H1 (cell line): ENCODE results near the gene USP6. TPM values are rescaled to one million over a fixed set of nuclear protein-coding genes. Genes with fewer than 3 reads are reported as not detected.

Experiments
- CTCF ChIA-PET: fragments of 300-600 bp; sonication (Branson Sonifier 250); formaldehyde crosslinking; loops from one replicate; lab custom pipeline; 2021; ENCODE audit not compliant: partially characterized antibody; lab: Charles Lee
- POLR2A ChIA-PET: fragments of 300-600 bp; sonication (Branson Sonifier 250); formaldehyde crosslinking; loops from one replicate; lab custom pipeline; 2021; ENCODE audit warnings: inconsistent platforms; ENCODE audit not compliant: partially characterized antibody; lab: Charles Lee
- DNase-seq, 2 experiments: peaks; one replicate each; pipeline versions ENCODE4 v3.0.0 to v3.0.0-alpha.2; 2010 to 2022; ENCODE audit warnings: low spot score in 2 of 2, low read depth in 1 of 2, mixed read lengths in 1 of 2
- FAIRE-seq: peaks from 2 replicates; lab custom pipeline; 2011; peaks lifted over from hg19 to GRCh38; lab: Jason Lieb, UNC
- H2AFZ ChIP-seq: 2 replicates; pipeline ENCODE4 v1.8.1; 2012; ENCODE audit warnings: low read length, inconsistent platforms
- H2AK5ac ChIP-seq: 2 replicates; pipeline ENCODE4 v1.6.1; 2013; ENCODE audit warnings: low read depth, low read length
- H2BK120ac ChIP-seq: replicated peaks from 2 replicates; pipeline ENCODE3; 2013; ENCODE audit warnings: low read depth, low read length, inconsistent platforms
- H2BK12ac ChIP-seq: 2 replicates; pipeline ENCODE4 v1.6.1; 2013; ENCODE audit warnings: low read depth, low read length
- H2BK15ac ChIP-seq: 2 replicates; pipeline ENCODE4 v1.6.1; 2013; ENCODE audit warnings: low read length
- H2BK20ac ChIP-seq: 2 replicates; pipeline ENCODE4 v1.6.1; 2013; ENCODE audit warnings: low read length
- H2BK5ac ChIP-seq: 2 replicates; pipeline ENCODE4 v1.6.1; 2013; ENCODE audit warnings: low read depth, low read length
- H3K14ac ChIP-seq: 2 replicates; pipeline ENCODE4 v1.6.1; 2013; ENCODE audit warnings: inconsistent platforms; ENCODE audit not compliant: insufficient read length
- H3K18ac ChIP-seq: 2 replicates; pipeline ENCODE4 v1.6.1; 2013; ENCODE audit warnings: low read length; ENCODE audit errors: extremely low read depth
- H3K23ac ChIP-seq: 2 replicates; pipeline ENCODE4 v1.6.1; 2013; ENCODE audit warnings: inconsistent platforms; ENCODE audit not compliant: insufficient read length
- H3K23me2 ChIP-seq: 2 replicates; pipeline ENCODE4 v1.6.1; 2013; ENCODE audit warnings: low read depth, low read length
- H3K27ac ChIP-seq: 2 replicates; pipeline ENCODE4 v1.6.1; 2011; ENCODE audit warnings: low read depth, low read length, inconsistent platforms
- H3K27me3 ChIP-seq, 4 experiments: replicated peaks in 1 of 4; 1 replicate in 1 of 4; 2 replicates in 3 of 4; pipeline versions ENCODE4 v1.6.1 to v1.8.1; 2011 to 2013; ENCODE audit warnings: low read length in 3 of 4, mild to moderate bottlenecking in 3 of 4, inconsistent platforms in 2 of 4, mixed read lengths in 2 of 4, moderate library complexity in 1 of 4; ENCODE audit not compliant: control insufficient read depth in 3 of 4, insufficient read depth in 3 of 4; ENCODE audit errors: extremely low read depth in 1 of 4
- H3K36me3 ChIP-seq, 4 experiments: 2 replicates each; pipeline versions ENCODE4 v1.6.1 to v1.8.1; 2011 to 2013; ENCODE audit warnings: mild to moderate bottlenecking in 4 of 4, low read length in 3 of 4, moderate library complexity in 2 of 4, control low read depth in 1 of 4, inconsistent platforms in 1 of 4; ENCODE audit not compliant: insufficient read depth in 4 of 4, control insufficient read depth in 2 of 4
- H3K4ac ChIP-seq: replicated peaks from 2 replicates; pipeline ENCODE3; 2013; ENCODE audit warnings: low read length, low read depth, mixed read lengths, inconsistent platforms; ENCODE audit not compliant: insufficient read length
- H3K4me1 ChIP-seq, 4 experiments: replicated peaks in 1 of 4; 1 replicate in 1 of 4; 2 replicates in 3 of 4; pipeline versions ENCODE4 v1.6.1 to v1.8.1; 2011 to 2013; ENCODE audit warnings: low read length in 3 of 4, inconsistent platforms in 2 of 4, mixed read lengths in 1 of 4; ENCODE audit not compliant: insufficient read depth in 4 of 4, control insufficient read depth in 3 of 4
- H3K4me2 ChIP-seq, 2 experiments: 2 replicates each; pipeline versions ENCODE4 v1.6.1 to v1.8.1; 2011 to 2013; ENCODE audit warnings: low read depth in 2 of 2, low read length in 2 of 2, control low read depth in 1 of 2, inconsistent platforms in 1 of 2, mild to moderate bottlenecking in 1 of 2; ENCODE audit not compliant: insufficient read depth in 1 of 2
- H3K4me3 ChIP-seq, 4 experiments: fragments of 200-600, 300-600 bp in 1 of 4; sonication (generic), shearing (Covaris generic), sonication (Bioruptor Twin) in 1 of 4; 2 replicates each; pipeline versions ENCODE4 v1.5.1 to v1.8.1; 2011 to 2016; ENCODE audit warnings: low read length in 4 of 4, low read depth in 3 of 4, control low read depth in 2 of 4, inconsistent platforms in 2 of 4, mild to moderate bottlenecking in 2 of 4, mixed read lengths in 1 of 4, moderate library complexity in 1 of 4; ENCODE audit not compliant: insufficient read depth in 2 of 4; ENCODE audit errors: extremely low read depth in 1 of 4
- H3K56ac ChIP-seq: replicated peaks from 2 replicates; pipeline ENCODE3; 2013; ENCODE audit warnings: low read depth, mild to moderate bottlenecking, mixed read lengths, low read length, inconsistent platforms; ENCODE audit not compliant: insufficient read length
- H3K79me1 ChIP-seq: 2 replicates; pipeline ENCODE4 v1.6.1; 2013; ENCODE audit warnings: low read depth, low read length, control low read depth
- H3K79me2 ChIP-seq, 2 experiments: 2 replicates each; pipeline versions ENCODE4 v1.6.1 to v1.8.1; 2012 to 2013; ENCODE audit warnings: low read length in 2 of 2, mild to moderate bottlenecking in 2 of 2, inconsistent platforms in 1 of 2; ENCODE audit not compliant: insufficient read depth in 2 of 2, control insufficient read depth in 1 of 2
- H3K9ac ChIP-seq, 4 experiments: replicated peaks in 1 of 4; 1 replicate in 1 of 4; 2 replicates in 3 of 4; pipeline versions ENCODE4 v1.6.1 to v1.8.1; 2011 to 2013; ENCODE audit warnings: low read depth in 3 of 4, low read length in 3 of 4, control low read depth in 2 of 4, mild to moderate bottlenecking in 2 of 4, moderate library complexity in 2 of 4, inconsistent platforms in 1 of 4; ENCODE audit errors: extremely low read depth in 1 of 4
- H3K9me3 ChIP-seq, 2 experiments: 2 replicates each; pipeline versions ENCODE4 v1.6.1 to v1.8.1; 2012 to 2013; ENCODE audit warnings: mild to moderate bottlenecking in 2 of 2, moderate library complexity in 2 of 2, control low read depth in 1 of 2, inconsistent platforms in 1 of 2, low read depth in 1 of 2, low read length in 1 of 2, mixed read lengths in 1 of 2; ENCODE audit not compliant: insufficient read depth in 2 of 2
- H4K20me1 ChIP-seq, 2 experiments: replicated peaks in 1 of 2; 2 replicates each; pipeline versions ENCODE3 to v1.8.1; 2011 to 2013; ENCODE audit warnings: inconsistent platforms in 2 of 2, low read length in 2 of 2, mild to moderate bottlenecking in 1 of 2; ENCODE audit not compliant: insufficient read depth in 2 of 2, control insufficient read depth in 1 of 2
- H4K5ac ChIP-seq: 2 replicates; pipeline ENCODE4 v1.6.1; 2013; ENCODE audit warnings: low read length, low read depth, mixed read lengths, inconsistent platforms; ENCODE audit not compliant: insufficient read length
- H4K8ac ChIP-seq: 2 replicates; pipeline ENCODE4 v1.8.0; 2013; ENCODE audit warnings: mild to moderate bottlenecking, moderate library complexity, low read length, inconsistent platforms; ENCODE audit not compliant: insufficient read depth; ENCODE audit errors: extremely low read depth
- H4K91ac ChIP-seq: replicated peaks from 2 replicates; pipeline ENCODE3; 2013; ENCODE audit warnings: low read length, mixed read lengths, inconsistent platforms; ENCODE audit not compliant: insufficient read length
- BRCA1 ChIP-seq: IDR thresholded peaks from 2 replicates; pipeline ENCODE4 v1.6.1; 2012; ENCODE audit warnings: low read depth, low read length, improper control_type of control experiment
- CBX5 ChIP-seq: fragments of 300-800, 300-1000 bp; sonication (generic); IDR thresholded peaks from 2 replicates; pipeline ENCODE4 v1.7.1; 2016; ENCODE audit warnings: antibody characterized with exemption, low read length, low read depth
- FOSL1 ChIP-seq: IDR thresholded peaks from 2 replicates; pipeline ENCODE4 v1.6.1; 2011; ENCODE audit warnings: mild to moderate bottlenecking, low read depth, low read length, moderate library complexity; ENCODE audit not compliant: insufficient read depth
- NANOG ChIP-seq: IDR thresholded peaks from 2 replicates; pipeline ENCODE4 v1.6.1; 2011; ENCODE audit warnings: low read length, low read depth, mild to moderate bottlenecking, inconsistent platforms; ENCODE audit not compliant: insufficient read depth, poor library complexity, severe bottlenecking
- NRF1 ChIP-seq: IDR thresholded peaks from 2 replicates; pipeline ENCODE4 v1.6.1; 2011; ENCODE audit warnings: mild to moderate bottlenecking, low read depth, low read length, improper control_type of control experiment
- POLR2A ChIP-seq, 2 experiments: IDR thresholded peaks; 1 replicate in 1 of 2; 2 replicates in 1 of 2; pipeline ENCODE4 v1.6.1; 2011; ENCODE audit warnings: low read depth in 2 of 2, low read length in 2 of 2, mild to moderate bottlenecking in 2 of 2; ENCODE audit errors: control extremely low read depth in 1 of 2
- RBBP5 ChIP-seq: IDR thresholded peaks from 2 replicates; pipeline ENCODE4 v1.7.1; 2012; ENCODE audit warnings: low read depth, mild to moderate bottlenecking, inconsistent platforms, low read length, moderate library complexity, borderline replicate concordance
- RXRA ChIP-seq: IDR thresholded peaks from 2 replicates; pipeline ENCODE4 v1.6.1; 2011; ENCODE audit warnings: low read depth, mild to moderate bottlenecking, low read length, moderate library complexity; ENCODE audit not compliant: insufficient read depth
- SIN3A ChIP-seq, 2 experiments: IDR thresholded peaks in 1 of 2; conservative IDR thresholded peaks in 1 of 2; 2 replicates each; pipeline ENCODE4 v1.6.1; 2011 to 2012; ENCODE audit warnings: low read length in 2 of 2, improper control_type of control experiment in 1 of 2, low read depth in 1 of 2, mild to moderate bottlenecking in 1 of 2
- TAF1 ChIP-seq: IDR thresholded peaks from 2 replicates; pipeline ENCODE4 v1.6.1; 2011; ENCODE audit warnings: mild to moderate bottlenecking, low read depth, low read length
- TEAD4 ChIP-seq: IDR thresholded peaks from 2 replicates; pipeline ENCODE4 v1.6.1; 2012; ENCODE audit warnings: low read depth, low read length, inconsistent platforms, mixed read lengths
- WGBS, 2 experiments: shearing (Covaris generic) in 1 of 2; methylation state at CpG; one replicate each; pipeline versions ENCODE4 v1.1.6 to v1.1.7; 2013 to 2015; ENCODE audit warnings: low lambda C conversion rate in 2 of 2, mixed read lengths in 2 of 2, inconsistent platforms in 1 of 2, low coverage in 1 of 2, missing lambda C conversion rate in 1 of 2; ENCODE audit not compliant: insufficient replicate concordance in 2 of 2, insufficient coverage in 1 of 2, insufficient read length in 1 of 2; ENCODE audit errors: extremely low coverage in 1 of 2, missing lambda C conversion rate in 1 of 2; 5-methylcytosine and 5-hydroxymethylcytosine counted together
- polyA plus RNA-seq, 7 experiments: library from polyadenylated mRNA; depleted of rRNA in 3 of 7; stranded (reverse) in 5 of 7; unstranded in 2 of 7; fragments of >200 nt in 5 of 7; fragments of 200-250 nt in 2 of 7; gene quantifications; 1 replicate in 5 of 7; 2 replicates in 1 of 7; 4 replicates in 1 of 7; pipeline versions ENCODE4 v1.2.1 to v1.2.3, GENCODE V29; 2011 to 2013; ENCODE audit warnings: missing spikeins in 2 of 7, mixed read lengths in 2 of 7
- total RNA-seq: library from RNA; stranded (reverse); fragmentation: NEBNext Ultra II Directional; extraction: Animal tissue kit (Norgen Biotek cat#: 25700); gene quantifications from 2 replicates; pipeline ENCODE4 v1.2.1, GENCODE V29; 2021
- TF ChIP-seq, protein P1 (sequence below), 3 experiments: IDR thresholded peaks; 1 replicate in 2 of 3; 2 replicates in 1 of 3; pipeline versions ENCODE4 v1.5.1 to v1.6.1; 2011; ENCODE audit warnings: low read length in 3 of 3, mild to moderate bottlenecking in 3 of 3, inconsistent platforms in 2 of 3, low read depth in 1 of 3, moderate library complexity in 1 of 3; ENCODE audit not compliant: insufficient read depth in 1 of 3; ENCODE audit errors: control extremely low read depth in 1 of 3

Gene USP6
- total and polyA plus RNA-seq, 2 of the 8 experiments (the other 6 are each of a cell fraction or from before 2014, with no cell fraction given), result 0.08 to 0.32 TPM

DNA sequence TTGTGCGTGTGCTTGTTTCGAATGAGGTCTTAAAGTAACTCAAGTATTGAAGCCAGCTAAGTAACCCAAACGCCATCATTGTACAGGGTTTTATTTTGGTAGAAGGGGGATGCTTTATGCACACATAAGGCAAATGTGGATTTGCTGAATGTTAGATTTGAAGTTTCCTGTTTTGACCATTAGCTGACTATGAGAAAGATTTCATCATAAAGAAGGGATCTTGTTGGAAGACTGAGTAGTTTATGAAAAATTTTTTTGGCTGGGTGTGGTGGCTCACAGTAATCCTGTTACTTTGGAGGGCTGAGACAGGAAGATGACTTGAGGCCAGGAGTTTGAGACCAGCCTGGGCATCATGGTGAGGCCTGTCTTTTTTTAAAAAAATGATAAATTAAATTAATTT is 47.6 kb upstream of the USP6 start:
- FAIRE-seq, result no peak
- Histone ChIP-seq H2AFZ (no peak overlapping the region), H2BK20ac (no peak overlapping the region), H3K27me3 (no peaks in the 10 kb centered on the region), H3K23ac (no peak overlapping the region), H3K4me2 (no peak overlapping the region), H3K4me1 (no peaks in the 10 kb centered on the region), H3K79me2 (no peaks in the 10 kb centered on the region), H2AK5ac (no peak overlapping the region), H3K79me1 (no peaks in the 10 kb centered on the region), H3K23me2 (no peaks in the 10 kb centered on the region), H3K56ac (no peak overlapping the region), H2BK120ac (no peak overlapping the region), H3K4me3 (no peak overlapping the region), H3K18ac (no peak overlapping the region), H4K20me1 (no peaks in the 10 kb centered on the region), H3K36me3 (no peaks in the 10 kb centered on the region), H2BK12ac (no peak overlapping the region), H4K8ac (no peak overlapping the region), H2BK15ac (no peak overlapping the region), H2BK5ac (no peak overlapping the region), H3K9ac (no peak overlapping the region), H3K9me3 (no peaks in the 10 kb centered on the region), H3K14ac (no peak overlapping the region), H4K91ac (no peak overlapping the region), H3K27ac (no peak overlapping the region), H4K5ac (no peak overlapping the region), H3K4ac (no peak overlapping the region)
- 93% methylated on average over 3 of the region's 3 CpGs; no CpG with 5 or more reads in 1 of the 2 experiments for WGBS, 2 experiments
- CTCF ChIA-PET, result interaction anchor here (0.7 to 1.4 kb wide), 2 partner anchors 38 to 89 kb away, joined by 3 to 6 read pairs; no protein-coding TSS in a partner anchor
- DNase-seq, result no peak
- POLR2A ChIA-PET, result interaction anchor here (1.0 to 1.4 kb wide), 3 partner anchors 9 to 89 kb away, joined by 3 to 4 read pairs (median 3); no protein-coding TSS in a partner anchor
- TF ChIP-seq RBBP5 (no peak), SIN3A (conservative IDR thresholded peaks at IDR 0.05 in 1 of 2, IDR thresholded peaks at IDR 0.05 in 1 of 2; ENCODE audit: low read depth in 1 of 2, low read length in 2 of 2) (no peak), RXRA (no peak), CBX5 (no peak), NANOG (no peak), FOSL1 (no peak), BRCA1 (no peak), NRF1 (no peak), TEAD4 (no peak), POLR2A (IDR thresholded peaks at IDR 0.05; ENCODE audit: control extremely low read depth in 1 of 2, low read depth in 2 of 2, low read length in 2 of 2) (no peak), TAF1 (no peak)
- TF ChIP-seq, protein P1, sequence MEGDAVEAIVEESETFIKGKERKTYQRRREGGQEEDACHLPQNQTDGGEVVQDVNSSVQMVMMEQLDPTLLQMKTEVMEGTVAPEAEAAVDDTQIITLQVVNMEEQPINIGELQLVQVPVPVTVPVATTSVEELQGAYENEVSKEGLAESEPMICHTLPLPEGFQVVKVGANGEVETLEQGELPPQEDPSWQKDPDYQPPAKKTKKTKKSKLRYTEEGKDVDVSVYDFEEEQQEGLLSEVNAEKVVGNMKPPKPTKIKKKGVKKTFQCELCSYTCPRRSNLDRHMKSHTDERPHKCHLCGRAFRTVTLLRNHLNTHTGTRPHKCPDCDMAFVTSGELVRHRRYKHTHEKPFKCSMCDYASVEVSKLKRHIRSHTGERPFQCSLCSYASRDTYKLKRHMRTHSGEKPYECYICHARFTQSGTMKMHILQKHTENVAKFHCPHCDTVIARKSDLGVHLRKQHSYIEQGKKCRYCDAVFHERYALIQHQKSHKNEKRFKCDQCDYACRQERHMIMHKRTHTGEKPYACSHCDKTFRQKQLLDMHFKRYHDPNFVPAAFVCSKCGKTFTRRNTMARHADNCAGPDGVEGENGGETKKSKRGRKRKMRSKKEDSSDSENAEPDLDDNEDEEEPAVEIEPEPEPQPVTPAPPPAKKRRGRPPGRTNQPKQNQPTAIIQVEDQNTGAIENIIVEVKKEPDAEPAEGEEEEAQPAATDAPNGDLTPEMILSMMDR (IDR thresholded peaks at IDR 0.05; ENCODE audit: control extremely low read depth in 1 of 3, insufficient read depth in 1 of 3, low read depth in 1 of 3, low read length in 3 of 3), result no peak
